HepG2 (cell line): Measurements from ENCODE around the gene FRMD4A. TPM values are rescaled to one million over a fixed set of nuclear protein-coding genes. Genes with fewer than 3 reads are reported as not detected.

Source experiments
- ATAC-seq: fragments of 200-7000 bp; cut with Tn5 transposase; 3 replicates; pipeline ENCODE4 v1.9.1; 2020; ENCODE audit warnings: mild to moderate bottlenecking, moderate library complexity
- BruUV-seq: library from RNA; stranded (reverse); fragments of 400-500 nt; replicated peaks from 2 replicates; lab custom pipeline; 2021; lab: Mats Ljungman, UMichigan
- CTCF ChIA-PET: fragments of 300-600 bp; formaldehyde crosslinking; extraction: SDS; loops from one replicate; lab custom pipeline; 2021; ENCODE audit warnings: low total read pairs, inconsistent platforms, low intra/inter-chr PET ratio; lab: Yijun Ruan, JAX
- POLR2A ChIA-PET: fragments of 350-600 bp; sonication (Branson Sonifier 250); formaldehyde crosslinking; loops from one replicate; lab custom pipeline; 2020; ENCODE audit warnings: antibody characterized with exemption, inconsistent platforms; lab: Yijun Ruan, JAX
- DNase-seq: peaks from one replicate; pipeline ENCODE4 v3.0.0-alpha.2; 2015; ENCODE audit warnings: low spot score
- FAIRE-seq: peaks from 3 replicates; lab custom pipeline; 2011; peaks lifted over from hg19 to GRCh38; lab: Jason Lieb, UNC
- H2AFZ ChIP-seq: one replicate; pipeline ENCODE4 v1.6.1; 2011; ENCODE audit warnings: low read length, inconsistent platforms
- H3K27ac ChIP-seq: fragments of 300-600 bp; 3 replicates; pipeline ENCODE4 v1.8.0; 2011; ENCODE audit warnings: mixed run types, mild to moderate bottlenecking, mixed read lengths, low read length, inconsistent platforms; ENCODE audit not compliant: insufficient read depth; ENCODE audit errors: extremely low read length
- H3K27me3 ChIP-seq, 2 experiments: fragments of 200-600 bp in 1 of 2; 2 replicates in 1 of 2; 3 replicates in 1 of 2; pipeline versions ENCODE4 v1.6.0 to v1.8.0; 2011; ENCODE audit warnings: low read length in 2 of 2, mild to moderate bottlenecking in 2 of 2, moderate library complexity in 2 of 2, inconsistent platforms in 1 of 2; ENCODE audit not compliant: insufficient read depth in 2 of 2, control insufficient read depth in 1 of 2
- H3K36me3 ChIP-seq, 2 experiments: fragments of 200-600 bp in 1 of 2; replicated peaks in 1 of 2; 2 replicates in 1 of 2; 3 replicates in 1 of 2; pipeline versions ENCODE4 v1.5.1 to v1.8.0; 2011; ENCODE audit warnings: low read length in 2 of 2, inconsistent platforms in 1 of 2; ENCODE audit not compliant: insufficient read depth in 2 of 2, control insufficient read depth in 1 of 2
- H3K4me1 ChIP-seq: 2 replicates; pipeline ENCODE4 v1.5.1; 2012; ENCODE audit warnings: low read length, inconsistent platforms; ENCODE audit not compliant: insufficient read depth
- H3K4me2 ChIP-seq: 2 replicates; pipeline ENCODE4 v1.6.0; 2011; ENCODE audit warnings: low read depth, low read length, inconsistent platforms
- H3K4me3 ChIP-seq, 3 experiments: fragments of 200-600 bp in 1 of 3; sonication (generic), shearing (Covaris generic) in 1 of 3; replicated peaks in 1 of 3; 2 replicates each; pipeline ENCODE4 v1.5.1; 2011 to 2016; ENCODE audit warnings: low read length in 3 of 3, inconsistent platforms in 2 of 3, low read depth in 2 of 3, mild to moderate bottlenecking in 2 of 3, control low read depth in 1 of 3, mixed read lengths in 1 of 3; ENCODE audit not compliant: insufficient read depth in 1 of 3
- H3K79me2 ChIP-seq: one replicate; pipeline ENCODE4 v1.6.1; 2011; ENCODE audit warnings: low read length, inconsistent platforms; ENCODE audit not compliant: insufficient read depth
- H3K9ac ChIP-seq: 2 replicates; pipeline ENCODE4 v1.6.0; 2011; ENCODE audit warnings: mild to moderate bottlenecking, low read depth, low read length, inconsistent platforms; ENCODE audit not compliant: insufficient read depth
- H3K9me3 ChIP-seq: 2 replicates; pipeline ENCODE4 v1.5.1; 2012; ENCODE audit warnings: mild to moderate bottlenecking, low read length
- H4K20me1 ChIP-seq: 2 replicates; pipeline ENCODE4 v1.6.0; 2011; ENCODE audit warnings: inconsistent platforms, mild to moderate bottlenecking, low read length, moderate library complexity; ENCODE audit not compliant: insufficient read depth
- ATF4 ChIP-seq, 2 experiments: fragments of 450-650 bp in 1 of 2; sonication (generic) in 1 of 2; formaldehyde crosslinking; IDR thresholded peaks; 2 replicates each; pipeline versions ENCODE4 v1.5.0 to v1.8.0; 2020 to 2022; ENCODE audit warnings: mild to moderate bottlenecking in 1 of 2, missing genetic modification reagents in 1 of 2
- DNMT1 ChIP-seq: sonication (generic); formaldehyde crosslinking; IDR thresholded peaks from 2 replicates; pipeline ENCODE4 v1.5.1; 2020; ENCODE audit warnings: mild to moderate bottlenecking, missing genetic modification reagents
- HINFP ChIP-seq: sonication (generic); formaldehyde crosslinking; IDR thresholded peaks from 2 replicates; pipeline ENCODE4 v1.4.0; 2020; ENCODE audit warnings: low read depth, mild to moderate bottlenecking, missing genetic modification reagents
- KDM1A ChIP-seq: IDR thresholded peaks from 2 replicates; pipeline ENCODE4 v1.6.1; 2016; ENCODE audit warnings: missing compliant biosample characterization
- MTF2 ChIP-seq: sonication (generic); formaldehyde crosslinking; IDR thresholded peaks from 2 replicates; pipeline ENCODE4 v1.5.0; 2020; ENCODE audit warnings: missing genetic modification reagents, borderline replicate concordance
- PHF21A ChIP-seq: sonication (generic); formaldehyde crosslinking; IDR thresholded peaks from 2 replicates; pipeline ENCODE4 v1.5.0; 2020; ENCODE audit warnings: mild to moderate bottlenecking, missing genetic modification reagents
- RAD21 ChIP-seq: fragments of 450-650 bp; formaldehyde crosslinking; IDR thresholded peaks from 2 replicates; pipeline ENCODE4 v1.5.0; 2020; ENCODE audit warnings: mild to moderate bottlenecking
- SMARCE1 ChIP-seq: fragments of 450-650 bp; IDR thresholded peaks from 2 replicates; pipeline ENCODE4 v1.6.1; 2017; ENCODE audit warnings: borderline replicate concordance
- SP5 ChIP-seq: IDR thresholded peaks from 2 replicates; pipeline ENCODE4 v1.6.1; 2016; ENCODE audit warnings: low read depth, borderline replicate concordance
- WIZ ChIP-seq: sonication (generic); formaldehyde crosslinking; IDR thresholded peaks from 2 replicates; pipeline ENCODE4 v1.5.1; 2020; ENCODE audit warnings: mild to moderate bottlenecking, missing genetic modification reagents
- ZNF207 ChIP-seq: fragments of 450-650 bp; IDR thresholded peaks from 2 replicates; pipeline ENCODE4 v1.6.1; 2016; ENCODE audit warnings: antibody characterized with exemption, borderline replicate concordance
- ZNF563 ChIP-seq: sonication (generic); formaldehyde crosslinking; IDR thresholded peaks from 2 replicates; pipeline ENCODE4 v1.8.0; 2022; ENCODE audit warnings: mild to moderate bottlenecking, moderate library complexity, missing genetic modification reagents
- ZNF607 ChIP-seq: sonication (generic); formaldehyde crosslinking; IDR thresholded peaks from 2 replicates; pipeline ENCODE4 v1.5.1; 2020; ENCODE audit warnings: missing genetic modification reagents, mild to moderate bottlenecking, borderline replicate concordance
- ZXDC ChIP-seq: sonication (generic); formaldehyde crosslinking; IDR thresholded peaks from 2 replicates; pipeline ENCODE4 v1.5.0; 2020; ENCODE audit warnings: mild to moderate bottlenecking, missing genetic modification reagents
- WGBS: methylation state at CpG from one replicate; pipeline ENCODE4 v1.1.6; 2017; ENCODE audit warnings: low lambda C conversion rate; 5-methylcytosine and 5-hydroxymethylcytosine counted together
- in situ Hi-C: cut with HindIII; loops from 2 replicates; pipeline ENCODE4 v1.10.0; 2017; ENCODE audit warnings: low pct_unique_long_range_greater_than_20kb; ENCODE audit not compliant: extremely low pct_ligation_motif_present
- intact Hi-C: fragments of 100-400 bp; cut with micrococcal nuclease; formaldehyde crosslinking; loops from one replicate; pipeline ENCODE4 v1.10.0; 2022; ENCODE audit not compliant: unreplicated experiment
- polyA plus RNA-seq, 8 experiments: library from polyadenylated mRNA; depleted of rRNA in 3 of 8; stranded (reverse) in 7 of 8; unstranded in 1 of 8; fragments of >200 nt; fragmentation: Illumina TruSeq in 4 of 8; extraction: Trizol in 4 of 8; gene quantifications; 2 replicates each; pipeline versions ENCODE4 v1.2.1 to v1.2.3, GENCODE V29; 2011 to 2016; ENCODE audit warnings: low read depth in 4 of 8, missing spikeins in 1 of 8, mixed read lengths in 1 of 8; ENCODE audit not compliant: insufficient read depth in 1 of 8
- total RNA-seq, 5 experiments: library from RNA; depleted of rRNA; stranded (reverse); fragments of >200 nt; fragmentation: Illumina TruSeq; extraction: Trizol; gene quantifications; 2 replicates each; pipeline ENCODE4 v1.2.3, GENCODE V29; 2016; ENCODE audit warnings: low read depth in 1 of 5

FRMD4A gene
- total and polyA plus RNA-seq, 2 of the 13 experiments (the other 11 are each of a cell fraction or from before 2014, with no cell fraction given) = 0.09 to 0.26 TPM

- Histone ChIP-seq H2AFZ (no peak overlapping the region), H3K4me1 (peaks cover 7% of the 10 kb centered on the region; the same call in 1 of the 2 replicates), H3K36me3 (no peaks in the 10 kb centered on the region), H3K4me2 (no peak overlapping the region), H3K27me3 (no peaks in the 10 kb centered on the region; a peak in 1 of 5 replicates), H3K9ac (no peak overlapping the region), H3K4me3 (no peak overlapping the region), H3K9me3 (no peaks in the 10 kb centered on the region), H3K27ac (no peak overlapping the region), H4K20me1 (no peaks in the 10 kb centered on the region), H3K79me2 (no peaks in the 10 kb centered on the region)
- DNase-seq = no peak
- no peak for FAIRE-seq
- BruUV-seq = no TSS peak
- TF ChIP-seq DNMT1 (CRISPR knock-in tag) (no peak), SP5 (CRISPR knock-in tag) (no peak), WIZ (CRISPR knock-in tag) (no peak)
- intact Hi-C loops = no loop called here
- 80% methylated on average over 10 of the region's 10 CpGs for WGBS
- in situ Hi-C loops = no loop called here
- ChIA-PET POLR2A (no interaction called here), CTCF (no interaction called here)
- ATAC-seq = no peak
Measured at GRCh38 chr10:13700473-13701144, 630.1 kb downstream of the FRMD4A start.

- DNase-seq (no peak), FAIRE-seq (no peak), ATAC-seq (no peak)
- Histone ChIP-seq H3K79me2 (no peaks in the 10 kb centered on the region), H4K20me1 (no peaks in the 10 kb centered on the region), H3K4me1 (peaks cover 7% of the 10 kb centered on the region; the same call in 1 of the 2 replicates), H3K9ac (no peak overlapping the region), H3K4me2 (no peak overlapping the region), H3K36me3 (no peaks in the 10 kb centered on the region), H3K27ac (no peak overlapping the region), H2AFZ (no peak overlapping the region), H3K9me3 (no peaks in the 10 kb centered on the region), H3K27me3 (no peaks in the 10 kb centered on the region), H3K4me3 (no peak overlapping the region)
- CTCF ChIA-PET = no interaction called here
- POLR2A ChIA-PET = no interaction called here
- in situ Hi-C loops (no loop called here), intact Hi-C loops (no loop called here)
- BruUV-seq = no TSS peak
- 85% methylated on average over 10 of the region's 10 CpGs for WGBS
- TF ChIP-seq KDM1A (CRISPR knock-in tag) = no peak
- no peak for TF ChIP-seq ZXDC (CRISPR knock-in tag)
- TF ChIP-seq ZNF207 = no peak
- TF ChIP-seq ATF4 (CRISPR knock-in tag; IDR thresholded peaks at IDR 0.05) = no peak
- TF ChIP-seq PHF21A = no peak
- TF ChIP-seq ZNF563 (CRISPR knock-in tag) = no peak
- TF ChIP-seq ZNF607 = no peak
- TF ChIP-seq RAD21 (CRISPR knock-in tag) = no peak
- TF ChIP-seq MTF2 (CRISPR knock-in tag) = no peak
- TF ChIP-seq HINFP = no peak
- TF ChIP-seq SMARCE1 = no peak
Measured at GRCh38 chr10:13699216-13699615, 631.5 kb downstream of the FRMD4A start.
